Lung (tissue), 12 donors: ENCODE measurements around the gene MAN1A1. TPM values are rescaled to one million over a fixed set of nuclear protein-coding genes. Genes with fewer than 3 reads are reported as not detected.

Experiments
- ATAC-seq: fragments of 200-7000 bp; cut with Tn5 transposase; one replicate; pipeline ENCODE4 v1.9.1; 2020; ENCODE audit warnings: moderate number of reproducible peaks; ENCODE audit not compliant: insufficient read depth, low FRiP score
- DNase-seq, 3 donors: peaks; one replicate each; pipeline ENCODE4 v3.0.0-alpha.2; 2013 to 2017
- H3K27ac ChIP-seq, 2 donors: one replicate each; pipeline ENCODE4 v1.5.1; 2013; ENCODE audit warnings: mild to moderate bottlenecking in 2 of 2, moderate library complexity in 2 of 2, control low read depth in 1 of 2, inconsistent platforms in 1 of 2, low read depth in 1 of 2, low read length in 1 of 2
- H3K27me3 ChIP-seq, 3 donors: one replicate each; pipeline ENCODE4 v1.5.1; 2013; ENCODE audit warnings: low read length in 2 of 3; ENCODE audit not compliant: control insufficient read depth in 3 of 3, insufficient read depth in 3 of 3
- H3K36me3 ChIP-seq, 4 donors: one replicate each; pipeline ENCODE4 v1.5.1; 2013; ENCODE audit warnings: low read length in 4 of 4, mild to moderate bottlenecking in 1 of 4, moderate library complexity in 1 of 4; ENCODE audit not compliant: control insufficient read depth in 4 of 4, insufficient read depth in 4 of 4
- H3K4me1 ChIP-seq, 5 donors: one replicate each; pipeline ENCODE4 v1.5.1; 2013; ENCODE audit warnings: low read length in 5 of 5, mild to moderate bottlenecking in 2 of 5, moderate library complexity in 1 of 5; ENCODE audit not compliant: control insufficient read depth in 5 of 5, insufficient read depth in 5 of 5
- H3K4me3 ChIP-seq: one replicate; pipeline ENCODE4 v1.5.1; 2013; ENCODE audit warnings: mild to moderate bottlenecking, control low read depth, moderate library complexity
- H3K9ac ChIP-seq, 2 donors: one replicate each; pipeline ENCODE4 v1.5.1; 2013; ENCODE audit warnings: low read length in 2 of 2, control low read depth in 1 of 2; ENCODE audit not compliant: insufficient read depth in 1 of 2
- H3K9me3 ChIP-seq, 4 donors: one replicate each; pipeline ENCODE4 v1.5.1; 2013; ENCODE audit warnings: low read length in 3 of 4, mild to moderate bottlenecking in 1 of 4, moderate library complexity in 1 of 4; ENCODE audit not compliant: control insufficient read depth in 4 of 4, insufficient read depth in 3 of 4
- WGBS, 2 donors: extraction: QIAGEN DNeasy Blood & Tissue Kit; methylation state at CpG; one replicate each; pipeline ENCODE4 v1.1.7; 2013; 5-methylcytosine and 5-hydroxymethylcytosine counted together
- polyA plus RNA-seq, 2 donors: library from polyadenylated mRNA; stranded (reverse); fragments of 200-250 nt; gene quantifications; one replicate each; pipeline ENCODE4 v1.2.1, GENCODE V29; 2013
- total RNA-seq, 2 donors: library from RNA; depleted of rRNA in 1 of 2; stranded (reverse); fragments of >200 nt in 1 of 2; gene quantifications; one replicate each; pipeline ENCODE4 v1.2.1, GENCODE V29; 2014 to 2021
- TF ChIP-seq, protein P1 (sequence below): IDR thresholded peaks from 2 replicates; pipeline ENCODE4 v1.5.1; 2012; ENCODE audit warnings: mild to moderate bottlenecking; ENCODE audit errors: control extremely low read depth, extremely low read depth
- donor health status: control.
- donor health status: control.
- donor health status: Bipolar disorder and iron deficiency.
- donor health status: healthy.
- donor health status: DM: yes; HTN: yes; CAD: no.

The MAN1A1 gene
- total and polyA plus RNA-seq, 4 donors: 13.9 to 71.0 (median 48.2) TPM

- Histone ChIP-seq H3K27me3 (no peaks in the 10 kb centered on the region), H3K9me3 (no peaks in the 10 kb centered on the region), H3K4me3 (no peak overlapping the region), H3K4me1 (peaks cover 0 to 6% (median 0%) of the 10 kb centered on the region in 5 donors), H3K36me3 (peaks cover 3 to 9% (median 8%) of the 10 kb centered on the region in 4 donors), H3K9ac (no peak overlapping the region), H3K27ac (no peak overlapping the region)
- ATAC-seq: no peak
- DNase-seq: no peak
- WGBS, 2 donors: 95 to 98% methylated on average over 1 of the region's 1 CpG
- TF ChIP-seq, protein P1, sequence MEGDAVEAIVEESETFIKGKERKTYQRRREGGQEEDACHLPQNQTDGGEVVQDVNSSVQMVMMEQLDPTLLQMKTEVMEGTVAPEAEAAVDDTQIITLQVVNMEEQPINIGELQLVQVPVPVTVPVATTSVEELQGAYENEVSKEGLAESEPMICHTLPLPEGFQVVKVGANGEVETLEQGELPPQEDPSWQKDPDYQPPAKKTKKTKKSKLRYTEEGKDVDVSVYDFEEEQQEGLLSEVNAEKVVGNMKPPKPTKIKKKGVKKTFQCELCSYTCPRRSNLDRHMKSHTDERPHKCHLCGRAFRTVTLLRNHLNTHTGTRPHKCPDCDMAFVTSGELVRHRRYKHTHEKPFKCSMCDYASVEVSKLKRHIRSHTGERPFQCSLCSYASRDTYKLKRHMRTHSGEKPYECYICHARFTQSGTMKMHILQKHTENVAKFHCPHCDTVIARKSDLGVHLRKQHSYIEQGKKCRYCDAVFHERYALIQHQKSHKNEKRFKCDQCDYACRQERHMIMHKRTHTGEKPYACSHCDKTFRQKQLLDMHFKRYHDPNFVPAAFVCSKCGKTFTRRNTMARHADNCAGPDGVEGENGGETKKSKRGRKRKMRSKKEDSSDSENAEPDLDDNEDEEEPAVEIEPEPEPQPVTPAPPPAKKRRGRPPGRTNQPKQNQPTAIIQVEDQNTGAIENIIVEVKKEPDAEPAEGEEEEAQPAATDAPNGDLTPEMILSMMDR: no peak
Measured at GRCh38 chr6:119301429-119301828, 48.1 kb downstream of the MAN1A1 start.

- TF ChIP-seq, protein P1: no peak
- H3K9ac ChIP-seq: no peak overlapping the region
- no peaks in the 10 kb centered on the region for H3K9me3 ChIP-seq
- ATAC-seq: no peak
- DNase-seq: no peak
- no peaks in the 10 kb centered on the region for H3K27me3 ChIP-seq
- peaks cover 0 to 4% (median 0%) of the 10 kb centered on the region in 4 donors for H3K36me3 ChIP-seq
- H3K4me1 ChIP-seq: peaks cover 0 to 11% (median 0%) of the 10 kb centered on the region in 5 donors
- H3K4me3 ChIP-seq: no peak overlapping the region
- no peak overlapping the region for H3K27ac ChIP-seq
- WGBS, 2 donors: 97% methylated on average over 2 of the region's 2 CpGs
Measured at GRCh38 chr6:119299694-119300093, 49.9 kb downstream of the MAN1A1 start.

DNA sequence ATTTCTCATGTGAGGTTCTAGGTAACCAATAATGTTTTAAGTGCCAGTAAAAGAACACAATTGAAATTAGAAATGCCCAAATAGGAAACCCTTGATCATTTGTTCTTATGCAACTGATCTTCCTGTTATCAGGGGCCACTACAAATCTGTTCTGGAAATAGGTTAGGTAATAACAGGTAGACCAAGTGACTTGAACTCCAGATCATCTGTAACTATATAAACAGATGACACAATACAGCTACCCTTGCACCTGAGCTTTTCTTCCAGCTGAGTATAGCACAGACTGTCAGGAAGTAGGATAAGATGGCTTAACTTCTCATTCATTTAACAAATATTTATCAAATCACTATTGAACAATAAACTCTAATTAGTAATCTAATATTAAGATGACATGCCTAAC is 52.5 kb downstream of the MAN1A1 start:
- no peak overlapping the region for H3K27ac ChIP-seq
- peaks cover 0 to 11% (median 0%) of the 10 kb centered on the region in 5 donors for H3K4me1 ChIP-seq
- no peaks in the 10 kb centered on the region for H3K27me3 ChIP-seq
- no peak overlapping the region for H3K9ac ChIP-seq
- H3K36me3 ChIP-seq: peaks cover 0 to 2% (median 0%) of the 10 kb centered on the region in 4 donors
- no peaks in the 10 kb centered on the region for H3K9me3 ChIP-seq
- ATAC-seq: no peak
- no peak for DNase-seq
- H3K4me3 ChIP-seq: no peak overlapping the region
- TF ChIP-seq, protein P1: no peak
